Testis (tissue), 2 donors: ENCODE data around the gene NEUROD1.

Source experiments
- POLR2A ChIP-seq: fragments of 450-650 bp; IDR thresholded peaks from one replicate; pipeline ENCODE4 v1.6.1; 2017; ENCODE audit warnings: antibody characterized with exemption, mild to moderate bottlenecking, moderate library complexity
- TF ChIP-seq, protein P1 (sequence below), 3 experiments: fragments of 450-650 bp in 2 of 3; fragments of 200-600 bp in 1 of 3; sonication (generic) in 1 of 3; IDR thresholded peaks; one replicate each; pipeline ENCODE4 v1.5.1; 2016 to 2019; ENCODE audit warnings: antibody characterized with exemption in 3 of 3, mild to moderate bottlenecking in 2 of 3, moderate library complexity in 1 of 3

DNA sequence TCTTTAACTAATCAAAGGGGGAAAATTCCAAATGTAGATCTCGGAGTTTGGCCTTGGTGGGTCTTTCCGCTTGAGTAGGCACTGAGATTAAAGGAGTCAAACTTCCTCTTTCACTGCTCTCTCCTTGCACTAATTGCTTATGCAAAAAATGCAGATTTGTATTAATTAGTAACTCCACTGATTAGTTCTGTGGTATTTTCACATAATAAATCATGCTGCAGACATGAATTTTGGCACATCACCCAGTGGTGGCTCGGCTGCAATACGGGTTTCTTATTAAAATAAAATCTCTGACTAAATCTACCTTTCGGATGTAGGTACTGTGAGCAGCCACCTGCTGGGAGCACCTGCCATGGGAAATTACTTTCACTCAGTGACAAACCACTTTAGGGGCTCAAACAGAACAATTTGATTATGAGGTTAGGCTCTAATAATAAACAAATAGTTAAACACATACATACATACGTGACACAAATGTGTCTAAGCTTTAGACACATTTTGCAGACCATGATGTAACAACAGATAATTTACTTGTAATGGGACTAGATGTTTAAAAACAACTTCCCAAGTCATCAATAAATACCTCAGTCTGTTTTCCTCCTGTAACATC lies 6.4 kb upstream of the NEUROD1 start:
- TF ChIP-seq, protein P1, sequence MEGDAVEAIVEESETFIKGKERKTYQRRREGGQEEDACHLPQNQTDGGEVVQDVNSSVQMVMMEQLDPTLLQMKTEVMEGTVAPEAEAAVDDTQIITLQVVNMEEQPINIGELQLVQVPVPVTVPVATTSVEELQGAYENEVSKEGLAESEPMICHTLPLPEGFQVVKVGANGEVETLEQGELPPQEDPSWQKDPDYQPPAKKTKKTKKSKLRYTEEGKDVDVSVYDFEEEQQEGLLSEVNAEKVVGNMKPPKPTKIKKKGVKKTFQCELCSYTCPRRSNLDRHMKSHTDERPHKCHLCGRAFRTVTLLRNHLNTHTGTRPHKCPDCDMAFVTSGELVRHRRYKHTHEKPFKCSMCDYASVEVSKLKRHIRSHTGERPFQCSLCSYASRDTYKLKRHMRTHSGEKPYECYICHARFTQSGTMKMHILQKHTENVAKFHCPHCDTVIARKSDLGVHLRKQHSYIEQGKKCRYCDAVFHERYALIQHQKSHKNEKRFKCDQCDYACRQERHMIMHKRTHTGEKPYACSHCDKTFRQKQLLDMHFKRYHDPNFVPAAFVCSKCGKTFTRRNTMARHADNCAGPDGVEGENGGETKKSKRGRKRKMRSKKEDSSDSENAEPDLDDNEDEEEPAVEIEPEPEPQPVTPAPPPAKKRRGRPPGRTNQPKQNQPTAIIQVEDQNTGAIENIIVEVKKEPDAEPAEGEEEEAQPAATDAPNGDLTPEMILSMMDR (IDR thresholded peaks at IDR 0.05), result no peak
- TF ChIP-seq POLR2A, result no peak
